GM19351 (cell line): ENCODE data around the gene ATL1.
"Not testable (repeated sequence)": the region's sequence is repeated elsewhere in the genome, so short reads cannot be mapped to it uniquely, and the experiment has no call there.

Experiments used
- ATAC-seq: cut with Tn5 transposase; IDR thresholded peaks from one replicate; pipeline ENCODE4 v1.9.1; 2021; ENCODE audit warnings: mild to moderate bottlenecking, moderate library complexity; ENCODE audit not compliant: unreplicated experiment

The ATL1 gene

DNA sequence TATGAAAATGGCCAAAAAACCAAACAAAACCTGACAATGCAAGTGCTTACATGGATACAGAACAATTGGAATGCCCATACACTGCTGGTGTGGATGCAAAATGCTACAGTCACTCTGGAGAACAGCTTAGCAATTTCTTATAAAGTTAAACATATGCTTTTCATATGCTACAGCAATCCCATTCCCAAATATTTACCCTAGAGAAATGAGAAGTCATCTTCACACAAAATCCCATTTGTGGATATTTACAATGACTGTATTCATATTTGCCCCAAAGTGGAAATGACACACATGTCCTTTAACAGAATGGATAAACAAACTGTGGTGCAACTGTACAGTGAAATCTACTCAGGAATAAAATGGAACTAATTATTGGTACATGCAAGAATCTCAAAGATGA lies 87.8 kb downstream of the ATL1 start:
- peak; percentile 19 for ATAC-seq

DNA sequence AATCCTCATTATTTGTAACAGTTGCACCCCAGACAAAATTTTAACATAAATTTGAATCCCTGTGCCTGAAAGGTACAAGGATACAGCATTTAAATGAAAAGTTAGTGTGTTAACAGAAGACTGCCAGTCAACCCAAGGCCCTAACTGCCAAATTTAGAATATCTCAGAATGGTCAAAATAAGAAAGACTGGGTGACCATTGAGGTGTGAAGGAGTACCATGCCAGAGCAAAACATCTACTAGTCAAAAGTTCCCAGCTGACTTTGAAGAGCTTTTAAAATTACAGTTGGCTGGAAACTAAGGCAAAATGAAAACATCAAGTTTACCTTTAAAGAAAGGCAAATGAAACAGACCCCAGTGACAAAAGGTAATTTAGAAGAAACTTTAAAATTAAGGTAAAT lies 89.7 kb downstream of the ATL1 start:
- ATAC-seq, result no peak

DNA sequence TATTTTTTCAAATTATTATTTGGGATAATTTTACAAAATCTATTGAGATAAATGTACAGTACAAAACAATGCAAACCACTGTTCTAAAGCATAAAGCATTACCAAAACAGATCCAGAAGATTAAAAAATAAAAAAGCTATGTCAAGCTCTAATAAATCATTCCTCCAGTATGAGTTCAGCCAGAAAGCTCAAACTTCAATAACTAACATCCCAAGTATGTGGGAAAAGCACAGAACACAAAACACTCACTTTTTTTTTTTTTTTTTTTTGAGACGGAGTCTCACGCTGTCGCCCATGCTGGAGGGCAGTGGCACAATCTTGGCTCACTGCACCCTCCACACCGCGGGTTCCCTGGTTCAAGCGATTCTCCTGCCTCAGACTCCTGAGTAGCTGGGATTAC lies 96.8 kb downstream of the ATL1 start:
- ATAC-seq, result no peak

DNA sequence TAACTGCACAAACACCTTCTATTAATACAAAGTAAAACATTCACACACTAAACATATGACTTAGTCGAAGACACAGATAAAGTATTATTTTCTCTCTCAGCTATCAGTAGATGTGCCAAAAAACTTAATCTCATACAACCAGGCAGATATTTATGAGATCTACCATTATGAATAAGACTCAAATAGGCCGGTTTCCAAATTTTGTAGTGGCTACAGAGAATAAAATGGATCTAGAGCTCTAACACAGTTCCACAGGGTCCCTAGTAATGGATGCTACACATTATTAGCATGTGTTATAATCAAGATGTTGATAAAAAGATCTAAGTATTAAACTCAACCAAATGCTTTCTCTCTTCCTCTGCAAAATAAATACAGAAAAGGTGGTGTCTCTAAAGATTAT lies 97.8 kb downstream of the ATL1 start:
- no peak for ATAC-seq

DNA sequence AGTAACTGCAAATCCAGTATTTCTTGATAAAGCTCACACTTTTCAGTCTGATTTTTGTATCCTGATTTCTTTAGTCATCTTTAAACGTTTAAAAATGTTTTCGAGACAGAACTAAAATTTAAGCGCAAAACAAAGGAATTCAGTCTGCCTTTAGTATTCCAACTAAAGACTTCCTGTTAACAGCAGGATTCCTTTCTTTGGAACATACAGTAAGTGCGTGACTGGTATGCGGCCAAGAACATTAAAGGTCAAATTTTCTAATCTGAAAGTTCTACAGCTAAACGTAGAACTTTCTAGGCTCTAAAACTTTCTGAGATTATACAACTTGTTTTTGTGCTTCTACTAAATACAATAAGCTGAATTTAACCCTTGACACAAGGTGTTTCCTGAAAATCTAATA lies 98.3 kb downstream of the ATL1 start:
- ATAC-seq, result no peak

DNA sequence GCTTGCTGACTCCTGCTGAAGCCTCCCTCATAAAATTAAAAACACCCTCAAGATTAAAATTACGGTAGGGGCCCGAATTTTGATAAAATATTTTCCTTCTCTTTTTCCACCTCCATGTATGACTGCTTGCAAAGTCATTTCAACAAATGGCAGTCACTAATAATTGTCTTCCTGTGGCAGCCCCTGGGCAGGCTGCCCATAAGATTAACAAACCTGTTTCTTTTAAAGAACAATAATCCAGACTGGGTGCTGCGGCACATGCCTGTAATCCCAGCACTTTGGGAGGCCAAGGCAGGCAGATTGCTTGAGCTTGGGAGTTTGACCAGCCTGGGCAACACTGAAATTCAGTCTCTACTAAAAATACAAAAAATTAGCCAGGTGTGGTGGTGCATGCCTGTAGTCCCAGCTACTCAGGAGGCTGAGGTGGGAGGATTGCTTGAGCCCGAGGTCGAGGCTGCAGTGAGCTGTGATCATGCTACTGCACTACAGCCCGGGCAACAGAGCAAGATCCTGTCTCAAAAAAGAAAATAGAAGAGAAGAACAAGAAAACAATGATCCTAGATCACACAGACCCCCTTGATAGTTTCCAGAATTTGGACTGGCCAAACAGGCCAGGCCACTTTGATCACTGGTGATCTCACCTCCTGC lies 99.5 kb downstream of the ATL1 start:
- ATAC-seq, result no peak

DNA sequence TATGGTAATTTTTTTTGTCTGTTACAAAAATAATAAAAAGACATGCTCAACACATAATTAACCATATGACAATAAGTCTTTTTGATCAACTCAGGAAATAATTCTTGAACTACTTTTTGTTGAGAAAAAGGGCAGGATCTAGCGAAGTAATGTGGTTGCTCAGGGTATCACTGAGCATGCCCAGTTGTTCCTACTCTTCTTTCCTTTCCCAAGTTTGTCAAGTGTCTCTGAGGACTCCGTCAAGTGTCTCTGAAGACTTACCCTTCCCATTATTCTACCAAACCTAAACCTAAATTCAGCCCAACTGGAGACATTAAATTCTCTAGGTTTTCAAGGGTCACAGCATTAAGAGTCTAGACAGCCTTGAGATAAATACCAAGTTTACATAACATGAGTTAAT lies 104.6 kb downstream of the ATL1 start:
- ATAC-seq, result not testable (repeated sequence)

DNA sequence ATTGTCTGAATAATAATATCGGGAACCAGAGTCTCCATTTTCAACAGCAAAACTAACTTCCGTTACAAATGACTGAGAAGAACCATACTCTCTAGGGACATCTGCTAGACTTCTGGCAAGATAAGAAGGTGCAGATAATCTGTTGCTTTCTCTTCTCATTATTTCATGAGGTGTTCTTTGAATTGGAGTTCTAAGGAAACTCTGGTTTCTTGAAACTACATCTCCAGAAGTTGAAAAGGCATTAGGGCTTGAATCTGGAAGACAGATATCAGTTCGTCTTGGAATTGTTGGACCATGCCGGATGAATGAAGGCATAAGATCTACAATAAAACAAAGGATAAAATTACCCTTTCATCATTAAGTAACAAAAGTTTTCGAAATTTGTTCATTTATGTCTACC lies 105.4 kb downstream of the ATL1 start:
- peak; percentile 31 for ATAC-seq

DNA sequence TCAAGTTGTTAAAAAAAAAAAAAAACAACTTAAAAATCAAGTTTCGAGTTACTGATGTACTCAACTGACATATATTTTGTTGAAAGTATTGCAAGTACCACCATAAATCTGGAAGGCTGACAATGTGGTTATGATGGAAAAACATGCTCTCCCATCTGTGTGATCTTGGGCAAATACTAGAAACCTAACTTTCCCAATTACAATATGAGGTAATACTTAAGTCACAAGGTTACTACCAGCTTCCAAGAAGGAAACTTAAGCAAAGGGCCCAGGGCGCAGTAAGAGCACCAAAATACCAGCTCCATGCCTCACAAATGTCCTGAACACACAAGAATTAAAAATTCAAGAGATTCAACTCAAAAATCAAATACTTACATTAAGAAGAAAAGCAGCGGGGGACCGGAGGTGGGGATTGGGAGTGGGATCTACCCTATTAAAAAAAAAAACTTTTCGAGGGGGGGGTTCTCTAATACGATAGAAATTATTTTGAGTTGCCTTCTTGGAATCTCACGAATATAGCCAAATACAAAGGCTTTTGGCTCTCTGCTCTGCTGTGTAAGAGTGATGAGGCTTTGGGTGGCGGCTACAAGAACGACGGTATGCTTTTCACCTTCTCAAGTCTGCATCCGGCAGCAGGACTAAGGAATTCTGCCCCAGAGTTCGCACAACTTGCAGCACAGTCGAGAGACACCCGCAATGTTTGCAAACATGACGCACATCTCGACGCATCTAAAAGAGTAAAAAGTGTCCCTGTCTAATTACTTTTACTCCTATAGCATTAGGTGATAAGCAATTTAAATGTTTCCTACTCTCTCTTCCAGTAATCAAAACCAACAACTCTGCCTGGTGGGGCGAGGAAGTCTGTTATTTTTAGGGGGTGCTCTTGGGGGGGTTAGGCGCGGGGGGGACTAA lies 107.1 kb downstream of the ATL1 start:
- no peak for ATAC-seq

DNA sequence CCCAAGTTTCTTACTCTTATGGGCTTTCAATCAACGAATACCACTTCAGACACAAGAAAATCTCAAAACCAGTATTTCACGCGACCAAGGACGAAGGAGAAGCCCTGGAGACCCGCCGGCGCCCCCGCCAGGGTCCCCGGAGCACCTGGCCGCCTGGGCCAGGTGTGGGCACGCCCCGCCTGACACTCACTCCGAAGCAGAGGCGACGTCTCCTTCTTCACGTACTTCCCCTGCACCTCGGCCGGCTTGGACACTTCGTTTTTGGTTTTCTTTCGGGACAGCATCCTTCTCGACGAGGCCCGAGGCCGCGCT lies 107.7 kb downstream of the ATL1 start:
- ATAC-seq, result peak; percentile 46

DNA sequence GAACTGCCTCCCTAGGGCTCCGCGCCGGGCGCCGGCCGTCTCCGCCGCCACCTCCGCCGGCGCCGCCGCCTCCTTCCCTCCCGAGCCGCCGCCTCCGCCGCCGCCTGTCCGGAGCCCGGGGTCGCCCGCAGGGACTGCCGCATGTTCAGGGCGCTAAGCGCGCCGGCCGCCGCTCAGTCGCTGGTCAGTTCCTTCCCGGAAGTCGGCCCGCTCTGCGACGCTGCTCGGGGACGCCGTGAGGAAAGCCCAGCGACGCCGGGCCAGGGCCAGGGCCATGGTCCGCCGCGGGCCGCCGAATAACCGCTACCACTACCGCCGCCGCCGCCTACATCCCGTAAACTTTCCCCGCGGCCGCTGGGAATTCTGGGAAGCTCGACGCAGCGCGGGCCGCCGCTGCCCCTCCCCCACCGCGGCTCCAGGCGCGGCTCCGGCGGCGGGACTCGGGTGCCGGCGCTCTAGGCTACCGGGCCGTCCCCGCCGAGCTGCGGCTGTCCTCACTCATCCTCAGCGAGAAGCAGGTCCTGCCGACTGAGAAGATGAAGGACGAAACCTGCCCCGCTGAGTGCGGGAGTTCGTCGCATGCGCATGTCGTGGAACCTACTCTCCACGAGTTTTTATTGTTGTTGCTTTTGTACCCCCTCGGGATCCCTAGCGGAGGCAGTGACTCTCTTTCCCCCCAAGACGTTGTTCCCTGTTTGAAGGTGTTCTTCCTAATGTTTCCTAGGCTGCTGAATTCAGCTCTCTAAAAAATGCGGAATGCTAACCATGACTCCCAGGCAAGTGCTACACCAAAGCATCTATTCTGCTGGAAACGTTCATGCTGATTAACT lies 108.3 kb downstream of the ATL1 start, which contains the start of gene SAV1:
Gene SAV1 (minus strand): TSS at position 311 of the 830 bp plus-strand sequence. CDS start 339 bp downstream, outside the sequence.
- peak; percentile 65 for ATAC-seq

DNA sequence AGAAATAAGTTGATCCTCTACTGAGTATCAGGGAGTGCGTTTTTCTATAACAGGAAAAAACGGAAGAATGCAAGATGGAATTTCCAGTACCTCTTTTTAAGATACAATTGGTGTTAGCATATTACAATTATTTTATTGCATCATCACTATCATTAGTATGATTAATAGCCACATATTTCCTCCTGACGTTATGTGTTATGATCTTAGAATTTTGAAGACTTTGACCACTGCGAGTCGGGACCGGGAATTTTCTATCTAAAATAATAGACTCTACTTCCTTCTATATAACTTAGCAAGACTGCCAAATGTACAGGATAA lies 108.8 kb downstream of the ATL1 start:
- no peak for ATAC-seq

DNA sequence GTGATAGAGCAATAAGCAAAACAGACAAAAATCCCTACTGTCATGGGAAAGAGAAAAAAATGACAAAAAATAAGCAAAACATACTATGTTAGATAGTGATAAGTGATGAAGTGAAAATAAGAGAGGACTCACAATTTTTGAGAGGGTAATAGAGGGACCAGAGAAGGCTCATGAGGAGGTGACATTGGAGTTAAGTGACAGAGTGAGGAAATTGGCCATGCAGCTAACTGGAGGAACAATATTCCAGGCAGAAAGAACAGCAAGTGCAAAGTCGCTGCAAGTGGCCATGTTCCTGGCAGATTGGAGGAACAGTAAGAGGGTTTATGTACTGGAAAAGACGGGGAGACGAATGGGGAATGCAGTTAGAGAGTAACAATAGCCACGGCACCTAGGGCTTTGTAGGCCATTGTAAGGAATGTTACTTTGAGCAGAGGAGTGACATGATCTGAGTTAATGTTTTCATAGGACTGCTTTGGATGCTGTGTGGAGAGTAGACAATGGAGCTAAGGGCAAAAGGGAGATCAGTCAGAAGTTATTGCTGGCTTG lies 109.6 kb downstream of the ATL1 start:
- no peak for ATAC-seq

DNA sequence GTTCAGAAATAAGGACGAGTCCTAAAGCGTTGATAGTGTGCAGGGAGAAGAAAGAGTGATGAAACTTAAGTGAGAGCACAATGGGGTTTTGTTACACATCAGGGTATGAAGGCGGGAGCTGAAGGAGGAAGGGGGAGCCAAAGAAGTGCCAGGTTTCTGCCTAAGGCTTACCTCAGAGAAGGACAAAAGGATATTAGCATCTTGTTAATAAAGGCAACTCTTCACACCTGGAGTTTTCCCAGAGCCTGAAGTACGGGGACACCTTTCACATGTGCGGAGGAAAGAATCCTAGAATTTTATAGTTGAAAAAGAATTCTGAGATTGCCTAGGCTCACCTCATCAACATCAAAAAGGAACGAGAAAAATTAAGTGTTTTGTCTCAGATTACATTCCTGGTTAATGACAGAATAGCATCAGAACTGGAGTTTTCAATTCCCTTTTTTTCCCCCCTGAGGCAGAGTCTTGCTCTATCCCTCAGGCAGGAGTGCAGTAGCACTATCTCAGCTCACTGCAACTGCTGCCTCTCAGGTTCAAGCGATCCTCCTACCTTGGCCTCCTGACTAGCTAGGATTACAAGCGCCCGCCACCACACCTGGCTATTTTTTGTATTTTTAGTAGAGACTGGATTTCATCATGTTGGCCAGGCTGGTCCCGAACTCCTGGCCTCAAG lies 110.4 kb downstream of the ATL1 start:
- no peak for ATAC-seq

DNA sequence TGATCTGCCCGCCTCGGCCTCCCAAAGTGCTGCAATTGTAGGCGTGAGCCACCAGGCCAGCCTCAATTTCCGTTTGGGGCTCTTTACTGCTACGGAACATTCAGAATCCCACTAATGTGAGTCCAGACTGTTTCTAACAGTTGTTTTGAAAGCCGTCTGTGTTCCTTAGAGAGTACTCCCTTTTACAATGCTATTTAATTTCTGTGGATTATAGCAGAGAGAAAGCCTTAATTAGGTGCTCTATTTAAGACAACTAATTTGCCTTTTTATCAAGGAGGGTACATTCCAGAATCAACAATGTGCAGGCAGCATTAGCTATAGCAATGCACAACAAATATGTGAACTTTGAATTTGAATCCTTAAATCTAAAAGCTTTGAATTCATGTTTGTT lies 110.9 kb downstream of the ATL1 start:
- ATAC-seq, result no peak

DNA sequence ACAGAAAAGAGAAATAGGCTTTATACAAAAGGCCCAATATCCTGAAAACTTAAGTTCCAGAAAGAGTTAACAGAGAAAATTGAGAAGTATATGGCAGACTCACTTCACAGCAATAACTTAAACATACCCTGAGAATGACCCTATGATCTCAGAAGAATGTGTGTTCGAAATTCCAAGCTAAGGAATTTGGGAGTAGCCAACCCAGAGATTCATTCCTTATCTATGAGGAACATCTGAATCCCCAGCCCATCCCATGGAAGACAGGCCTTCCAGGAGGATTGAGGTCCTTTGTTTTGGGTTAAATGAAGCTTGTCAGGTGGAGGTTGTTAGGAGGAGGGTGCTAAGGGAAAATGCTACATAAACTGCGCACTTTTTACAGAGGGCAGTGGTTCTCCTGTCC lies 115.7 kb downstream of the ATL1 start:
- ATAC-seq, result no peak

DNA sequence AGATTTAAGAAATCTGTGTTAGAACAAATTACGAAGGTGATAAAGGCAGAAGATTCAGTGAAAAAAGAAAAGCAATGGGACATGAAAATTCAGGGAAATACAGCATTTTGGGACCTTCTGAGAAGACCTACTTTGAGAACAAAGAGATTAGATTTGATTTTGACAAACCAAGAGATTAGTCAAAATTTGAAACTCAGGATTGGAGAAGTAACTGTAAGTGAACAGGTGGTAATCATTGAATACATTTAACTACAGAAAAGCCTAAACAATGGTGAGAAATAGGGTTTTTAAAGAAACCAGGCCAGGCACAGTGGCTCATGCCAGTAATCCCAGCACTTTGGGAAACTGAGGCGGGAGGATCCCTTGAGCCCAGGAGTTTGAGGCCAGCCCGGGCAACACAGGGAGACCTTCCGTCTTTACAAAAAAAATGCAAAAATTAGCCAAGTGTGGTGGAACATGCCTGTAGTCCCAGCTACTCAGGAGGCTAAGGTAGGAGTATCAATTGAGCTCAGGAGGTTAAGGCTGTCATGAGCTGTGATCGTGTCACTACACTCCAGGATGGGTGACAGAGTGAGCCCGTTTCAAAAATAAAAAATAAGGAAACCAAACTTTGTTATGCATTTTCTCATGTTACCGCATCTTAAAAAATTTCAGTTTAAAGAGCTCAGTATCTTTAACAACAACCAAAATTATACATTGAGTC lies 117.0 kb downstream of the ATL1 start:
- ATAC-seq, result no peak

DNA sequence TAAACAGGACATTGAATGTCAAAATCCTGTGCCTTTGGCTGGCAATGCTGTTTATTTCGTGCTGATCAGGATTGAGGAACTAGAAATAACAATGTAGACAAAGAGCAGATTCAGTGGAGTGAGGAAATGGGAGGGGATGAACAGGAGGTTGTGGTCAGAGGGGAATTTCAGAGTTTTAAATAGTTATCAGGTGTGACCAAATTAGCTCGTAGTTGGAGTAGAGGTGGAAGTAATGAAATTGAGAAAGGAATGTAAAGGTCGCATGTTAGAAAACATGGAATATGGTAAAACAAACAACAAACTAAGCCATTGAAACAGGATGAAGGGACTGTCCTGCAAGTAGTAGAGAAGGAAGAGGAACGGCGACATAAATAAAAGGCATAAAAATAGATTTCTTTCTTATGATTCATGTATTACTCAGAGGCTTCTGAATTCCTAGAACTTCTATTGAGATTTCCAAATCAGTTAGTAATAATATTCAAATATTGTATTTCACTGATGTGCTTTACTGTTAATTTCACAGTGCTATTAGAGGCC lies 117.7 kb downstream of the ATL1 start:
- ATAC-seq, result no peak

DNA sequence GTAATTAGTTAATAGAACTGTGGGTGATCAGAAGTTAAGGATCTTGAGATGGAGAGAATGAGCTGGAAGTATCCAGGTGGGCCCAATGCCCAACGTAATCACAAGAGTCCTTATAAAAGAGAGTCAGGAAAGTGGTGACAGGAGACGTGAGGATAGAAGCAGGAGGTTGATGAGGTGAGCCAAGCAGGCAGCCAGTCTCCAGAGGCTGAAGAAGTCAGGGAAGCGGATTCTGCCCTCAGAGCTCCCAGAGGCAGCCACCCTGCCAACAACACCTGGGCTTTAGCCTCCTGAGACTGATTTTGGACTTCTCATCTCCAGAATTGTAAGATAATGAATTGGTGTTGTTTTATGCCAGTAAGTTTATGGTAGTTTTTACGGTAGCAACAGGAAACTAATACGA lies 118.2 kb downstream of the ATL1 start:
- ATAC-seq, result no peak

DNA sequence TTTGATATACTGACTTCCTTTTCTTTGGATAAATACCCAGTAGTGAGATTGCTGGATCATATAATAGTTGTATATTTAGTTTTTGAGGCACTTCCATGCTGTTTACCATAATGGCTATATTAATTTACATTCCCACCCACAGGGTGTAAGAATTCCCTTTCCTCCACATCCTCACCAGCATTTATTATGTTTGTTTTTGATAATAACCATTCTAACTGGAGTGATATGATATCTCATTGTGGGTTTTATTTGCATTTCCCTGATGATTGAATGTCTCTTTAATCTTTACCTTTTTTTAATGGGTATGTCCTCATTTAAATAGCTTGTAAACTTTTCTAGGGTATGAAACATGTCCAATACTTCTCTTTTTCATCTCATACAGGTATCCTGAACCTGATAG lies 119.7 kb downstream of the ATL1 start:
- ATAC-seq, result no peak
